DOHH2 (cell line): ENCODE data around the gene PAPPA.
A peak's percentile ranks its signal among the peaks of the same experiment; 100 is the strongest.

Experiments used
- H3F3A ChIP-seq: fragments of 200-600 bp; sonication (generic), shearing (Covaris generic); 2 replicates; pipeline ENCODE4 v1.6.0; 2016; ENCODE audit warnings: antibody characterized with exemption, mild to moderate bottlenecking; ENCODE audit not compliant: control insufficient read depth, insufficient read depth
- H3K27ac ChIP-seq: fragments of 200-600 bp; sonication (generic); 2 replicates; pipeline ENCODE4 v1.5.1; 2014; ENCODE audit warnings: low read depth, mild to moderate bottlenecking, low read length, moderate library complexity
- H3K27me3 ChIP-seq: fragments of 200-600 bp; sonication (generic); 2 replicates; pipeline ENCODE4 v1.6.1; 2014; ENCODE audit warnings: mild to moderate bottlenecking, low read length, mixed read lengths; ENCODE audit not compliant: control insufficient read depth
- H3K36me3 ChIP-seq: fragments of 200-600 bp; sonication (generic); 2 replicates; pipeline ENCODE4 v1.6.1; 2014; ENCODE audit warnings: mild to moderate bottlenecking, low read length, moderate library complexity, mixed read lengths; ENCODE audit not compliant: control insufficient read depth
- H3K4me1 ChIP-seq: fragments of 200-600 bp; sonication (generic); 2 replicates; pipeline ENCODE4 v1.6.1; 2014; ENCODE audit warnings: mild to moderate bottlenecking, low read length, mixed read lengths; ENCODE audit not compliant: control insufficient read depth
- H3K4me2 ChIP-seq: fragments of 200-600 bp; sonication (generic); 2 replicates; pipeline ENCODE4 v1.6.0; 2014; ENCODE audit warnings: mild to moderate bottlenecking, low read length, moderate library complexity
- H3K4me3 ChIP-seq: fragments of 200-600 bp; sonication (generic); 2 replicates; pipeline ENCODE4 v1.5.1; 2014; ENCODE audit warnings: mild to moderate bottlenecking, low read length, mixed read lengths
- H3K79me2 ChIP-seq: fragments of 200-600 bp; sonication (generic); 2 replicates; pipeline ENCODE4 v1.6.1; 2014; ENCODE audit warnings: mild to moderate bottlenecking, low read length, mixed read lengths; ENCODE audit not compliant: control insufficient read depth
- H3K9me2 ChIP-seq: fragments of 200-600 bp; sonication (generic); replicated peaks from 2 replicates; pipeline ENCODE4 v1.6.1; 2014; ENCODE audit warnings: mild to moderate bottlenecking, low read length, mixed read lengths; ENCODE audit not compliant: control insufficient read depth
- H3K9me3 ChIP-seq: fragments of 200-600 bp; sonication (generic); 2 replicates; pipeline ENCODE4 v1.6.1; 2014; ENCODE audit warnings: antibody characterized with exemption, low read length, mixed read lengths; ENCODE audit not compliant: control insufficient read depth, insufficient read depth
- H4K20me1 ChIP-seq: fragments of 200-600 bp; sonication (generic); 2 replicates; pipeline ENCODE4 v1.6.0; 2014; ENCODE audit warnings: low read depth, mild to moderate bottlenecking, antibody characterized with exemption, low read length, moderate library complexity; ENCODE audit not compliant: control insufficient read depth, insufficient read depth
- CTCF ChIP-seq: fragments of 200-600 bp; sonication (generic); IDR thresholded peaks from one replicate; pipeline ENCODE4 v1.5.1; 2014; ENCODE audit warnings: antibody characterized with exemption, mild to moderate bottlenecking, low read depth, low read length; ENCODE audit not compliant: poor library complexity, severe bottlenecking
- EZH2phosphoT487 ChIP-seq: fragments of 200-600 bp; sonication (generic); IDR thresholded peaks from 2 replicates; pipeline ENCODE4 v1.6.1; 2017; ENCODE audit warnings: borderline replicate concordance, mild to moderate bottlenecking, antibody characterized with exemption, low read length, moderate library complexity, mixed read lengths

The PAPPA gene

DNA sequence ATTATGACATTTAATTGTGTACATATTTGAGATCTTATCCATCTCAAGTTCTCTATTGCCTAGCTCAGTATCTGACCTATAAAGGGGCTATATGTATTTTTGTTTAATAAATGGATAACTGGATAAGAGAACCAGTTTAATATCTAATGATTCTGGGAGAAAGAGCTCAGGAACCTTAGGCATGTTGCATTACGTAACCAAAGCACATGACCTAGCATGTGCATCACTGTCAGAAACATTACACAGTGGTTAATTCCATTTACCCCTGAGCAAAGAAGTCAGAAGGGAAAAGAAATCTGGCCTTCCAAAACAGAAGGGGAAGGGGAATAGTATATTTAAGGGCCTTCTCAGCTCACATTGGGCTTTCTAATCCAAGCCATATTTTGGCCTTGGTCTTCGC is 12.3 kb downstream of the PAPPA start:
- no peak overlapping the region for H3K4me2 ChIP-seq
- peaks cover 7% of the 10 kb centered on the region; the same call in 1 of the 2 replicates for H3K27me3 ChIP-seq
- H3K4me1 ChIP-seq = no peaks in the 10 kb centered on the region
- H3K36me3 ChIP-seq = no peaks in the 10 kb centered on the region
- H3K79me2 ChIP-seq = no peaks in the 10 kb centered on the region
- no peaks in the 10 kb centered on the region for H4K20me1 ChIP-seq
- H3K9me3 ChIP-seq = no peaks in the 10 kb centered on the region
- no peaks in the 10 kb centered on the region for H3F3A ChIP-seq
- TF ChIP-seq CTCF (no peak), EZH2phosphoT487 (no peak)
- no peak overlapping the region for H3K4me3 ChIP-seq
- no peak overlapping the region for H3K27ac ChIP-seq
- no peaks in the 10 kb centered on the region for H3K9me2 ChIP-seq

- no peak overlapping the region for H3K4me2 ChIP-seq
- TF ChIP-seq EZH2phosphoT487 (no peak), CTCF (peak; percentile 60)
- H3K27ac ChIP-seq = no peak overlapping the region
- H3K4me3 ChIP-seq = no peak overlapping the region
- no peaks in the 10 kb centered on the region for H3K36me3 ChIP-seq
- H3K9me3 ChIP-seq = no peaks in the 10 kb centered on the region
- no peaks in the 10 kb centered on the region for H3K4me1 ChIP-seq
- H3F3A ChIP-seq = no peaks in the 10 kb centered on the region
- H3K27me3 ChIP-seq = peaks cover 3% of the 10 kb centered on the region; the same call in 1 of the 2 replicates
- H4K20me1 ChIP-seq = no peaks in the 10 kb centered on the region
- no peaks in the 10 kb centered on the region for H3K9me2 ChIP-seq
- no peaks in the 10 kb centered on the region for H3K79me2 ChIP-seq
Measured at GRCh38 chr9:116166713-116167112, 13.1 kb downstream of the PAPPA start.

- Histone ChIP-seq H3K9me3 (no peaks in the 10 kb centered on the region), H3F3A (no peaks in the 10 kb centered on the region), H3K27ac (no peak overlapping the region), H3K36me3 (no peaks in the 10 kb centered on the region), H3K4me1 (no peaks in the 10 kb centered on the region), H3K4me2 (no peak overlapping the region), H3K9me2 (no peaks in the 10 kb centered on the region), H3K4me3 (no peak overlapping the region), H4K20me1 (no peaks in the 10 kb centered on the region), H3K27me3 (no peaks in the 10 kb centered on the region), H3K79me2 (no peaks in the 10 kb centered on the region)
- TF ChIP-seq EZH2phosphoT487 (no peak), CTCF (no peak)
Measured at GRCh38 chr9:116168231-116168630, 14.6 kb downstream of the PAPPA start.

GRCh38 chr9:116172216-116172615 is 18.6 kb downstream of the PAPPA start:
- H3K27ac ChIP-seq = no peak overlapping the region
- TF ChIP-seq EZH2phosphoT487 (no peak), CTCF (no peak)
- H3F3A ChIP-seq = no peaks in the 10 kb centered on the region
- no peaks in the 10 kb centered on the region for H3K9me2 ChIP-seq
- H4K20me1 ChIP-seq = no peaks in the 10 kb centered on the region
- H3K4me3 ChIP-seq = no peak overlapping the region
- no peaks in the 10 kb centered on the region for H3K4me1 ChIP-seq
- no peak overlapping the region for H3K4me2 ChIP-seq
- H3K27me3 ChIP-seq = no peaks in the 10 kb centered on the region
- no peaks in the 10 kb centered on the region for H3K36me3 ChIP-seq
- no peaks in the 10 kb centered on the region for H3K9me3 ChIP-seq
- H3K79me2 ChIP-seq = no peaks in the 10 kb centered on the region
